ENCODE data around the gene PRDM11.

Gene PRDM11

GRCh38 chr11:45267652-45268299 is 121.3 kb downstream of the PRDM11 start:
- DNase-seq = peak; percentile 73

- no peak for DNase-seq
Measured at GRCh38 chr11:45269678-45270077, 123.2 kb downstream of the PRDM11 start.

- no peak for DNase-seq
Measured at GRCh38 chr11:45270946-45271716, 124.7 kb downstream of the PRDM11 start.

- peak; percentile 75 for DNase-seq
Measured at GRCh38 chr11:45272701-45273100, 126.3 kb downstream of the PRDM11 start.

- DNase-seq = no peak
Measured at GRCh38 chr11:45273509-45273908, 127.1 kb downstream of the PRDM11 start.

GRCh38 chr11:45274206-45274605 is 127.8 kb downstream of the PRDM11 start:
- no peak for DNase-seq

GRCh38 chr11:45275828-45276227 is 129.4 kb downstream of the PRDM11 start:
- peak; percentile 49 for DNase-seq

GRCh38 chr11:45278714-45279113 is 132.3 kb downstream of the PRDM11 start:
- DNase-seq = no peak

GRCh38 chr11:45279645-45280044 is 133.2 kb downstream of the PRDM11 start:
- no peak for DNase-seq

- peak; percentile 99 for DNase-seq
Measured at GRCh38 chr11:45280449-45280848, 134.0 kb downstream of the PRDM11 start.

- DNase-seq = no peak
Measured at GRCh38 chr11:45282081-45282480, 135.6 kb downstream of the PRDM11 start.
